HG02763 (cell line): ENCODE results near the gene VAV3.
A peak's percentile ranks its signal among the peaks of the same experiment; 100 is the strongest.

ENCODE experiments used
- ATAC-seq: cut with Tn5 transposase; IDR thresholded peaks from one replicate; pipeline ENCODE4 v1.9.1; 2021; ENCODE audit warnings: mild to moderate bottlenecking, moderate library complexity; ENCODE audit not compliant: unreplicated experiment

The VAV3 gene

GRCh38 chr1:107803579-107803978, 161.4 kb downstream of the VAV3 start:
- no peak for ATAC-seq

- no peak for ATAC-seq
Measured at GRCh38 chr1:107802654-107803053, 162.3 kb downstream of the VAV3 start.

GRCh38 chr1:107795994-107796393, 169.0 kb downstream of the VAV3 start:
- no peak for ATAC-seq

- no peak for ATAC-seq
Measured at GRCh38 chr1:107795441-107795840, 169.5 kb downstream of the VAV3 start.

GRCh38 chr1:107794571-107794970, 170.4 kb downstream of the VAV3 start:
- ATAC-seq: no peak

- no peak for ATAC-seq
Measured at GRCh38 chr1:107793896-107794453, 171.0 kb downstream of the VAV3 start.

- no peak for ATAC-seq
Measured at GRCh38 chr1:107791348-107791747, 173.6 kb downstream of the VAV3 start.

GRCh38 chr1:107789817-107790524, 175.0 kb downstream of the VAV3 start:
- ATAC-seq: no peak

GRCh38 chr1:107788206-107789202, 176.5 kb downstream of the VAV3 start:
- no peak for ATAC-seq

GRCh38 chr1:107787299-107787698, 177.7 kb downstream of the VAV3 start:
- ATAC-seq: no peak

GRCh38 chr1:107786203-107786845, 178.7 kb downstream of the VAV3 start:
- no peak for ATAC-seq

GRCh38 chr1:107785496-107786202, 179.3 kb downstream of the VAV3 start:
- no peak for ATAC-seq

GRCh38 chr1:107782217-107782845, 182.6 kb downstream of the VAV3 start:
- ATAC-seq: no peak

- no peak for ATAC-seq
Measured at GRCh38 chr1:107781245-107781644, 183.7 kb downstream of the VAV3 start.

GRCh38 chr1:107777664-107778047, 187.3 kb downstream of the VAV3 start:
- peak; percentile 8 for ATAC-seq

GRCh38 chr1:107776900-107777663, 187.9 kb downstream of the VAV3 start:
- peak; percentile 94 for ATAC-seq

GRCh38 chr1:107771377-107771776, 193.6 kb downstream of the VAV3 start:
- ATAC-seq: no peak

- no peak for ATAC-seq
Measured at GRCh38 chr1:107767156-107767582, 197.8 kb downstream of the VAV3 start.

- ATAC-seq: no peak
Measured at GRCh38 chr1:107766533-107766932, 198.4 kb downstream of the VAV3 start.
